IMR-90 (cell line): ENCODE results near the gene PCYOX1L. TPM values are rescaled to one million over a fixed set of nuclear protein-coding genes. Genes with fewer than 3 reads are reported as not detected.

ENCODE experiments used
- ATAC-seq: fragments of 200-7000 bp; cut with Tn5 transposase; 2 replicates; pipeline ENCODE4 v1.9.1; 2020; ENCODE audit warnings: low read depth, mild to moderate bottlenecking, moderate library complexity
- BruUV-seq: library from RNA; stranded (reverse); fragments of 400-500 nt; replicated peaks from 2 replicates; lab custom pipeline; 2021; lab: Mats Ljungman, UMichigan
- CTCF ChIA-PET: fragments of 300-600 bp; formaldehyde crosslinking; extraction: SDS; loops from one replicate; lab custom pipeline; 2021; ENCODE audit warnings: antibody characterized with exemption; lab: Yijun Ruan, JAX
- POLR2A ChIA-PET: fragments of 300-600 bp; sonication (Branson Sonifier 250); formaldehyde crosslinking; loops from one replicate; lab custom pipeline; 2022; ENCODE audit warnings: antibody characterized with exemption; ENCODE audit not compliant: unreplicated experiment; lab: Charles Lee
- DNase-seq: peaks from one replicate; pipeline ENCODE4 v3.0.0; 2013
- H2AFZ ChIP-seq: replicated peaks from 2 replicates; pipeline ENCODE3; 2013; ENCODE audit warnings: low read length, mild to moderate bottlenecking; ENCODE audit not compliant: poor library complexity
- H2AK5ac ChIP-seq: 2 replicates; pipeline ENCODE4 v1.6.1; 2013; ENCODE audit warnings: low read depth, low read length, inconsistent platforms
- H2AK9ac ChIP-seq: replicated peaks from 2 replicates; pipeline ENCODE3; 2013; ENCODE audit warnings: mild to moderate bottlenecking, low read depth, low read length, moderate library complexity; ENCODE audit not compliant: poor library complexity
- H2BK120ac ChIP-seq: 2 replicates; pipeline ENCODE4 v1.6.1; 2013; ENCODE audit warnings: low read depth, low read length, inconsistent platforms
- H2BK15ac ChIP-seq: 3 replicates; pipeline ENCODE4 v1.6.1; 2013; ENCODE audit warnings: low read depth, low read length, inconsistent platforms
- H2BK20ac ChIP-seq: 2 replicates; pipeline ENCODE4 v1.6.1; 2013; ENCODE audit warnings: low read depth, mild to moderate bottlenecking, inconsistent platforms, low read length, moderate library complexity
- H2BK5ac ChIP-seq: 2 replicates; pipeline ENCODE4 v1.6.1; 2013; ENCODE audit warnings: mild to moderate bottlenecking, low read depth, low read length, inconsistent platforms; ENCODE audit not compliant: poor library complexity, severe bottlenecking
- H3K14ac ChIP-seq: replicated peaks from 2 replicates; pipeline ENCODE4 v1.6.1; 2013; ENCODE audit warnings: low read depth, low read length, inconsistent platforms
- H3K18ac ChIP-seq: 2 replicates; pipeline ENCODE4 v1.6.1; 2013; ENCODE audit warnings: low read depth, low read length, control low read depth
- H3K23ac ChIP-seq: 2 replicates; pipeline ENCODE4 v1.6.1; 2013; ENCODE audit warnings: low read depth, low read length, inconsistent platforms
- H3K27ac ChIP-seq: 2 replicates; pipeline ENCODE4 v1.5.1; 2013; ENCODE audit warnings: mild to moderate bottlenecking, control low read depth, low read length; ENCODE audit not compliant: insufficient read depth
- H3K27me3 ChIP-seq: 2 replicates; pipeline ENCODE4 v1.6.1; 2013; ENCODE audit warnings: low read length; ENCODE audit not compliant: control insufficient read depth, insufficient read depth
- H3K36me3 ChIP-seq: 2 replicates; pipeline ENCODE4 v1.6.1; 2013; ENCODE audit warnings: low read length, mixed read lengths; ENCODE audit not compliant: control insufficient read depth, insufficient read depth
- H3K4ac ChIP-seq: 2 replicates; pipeline ENCODE4 v1.6.1; 2013; ENCODE audit warnings: low read depth, low read length, inconsistent platforms
- H3K4me1 ChIP-seq: 2 replicates; pipeline ENCODE4 v1.6.1; 2013; ENCODE audit warnings: low read length, mixed read lengths; ENCODE audit not compliant: control insufficient read depth, insufficient read depth
- H3K4me2 ChIP-seq: 2 replicates; pipeline ENCODE4 v1.6.1; 2013; ENCODE audit warnings: low read depth, mild to moderate bottlenecking, control low read depth, low read length, moderate library complexity
- H3K4me3 ChIP-seq: 2 replicates; pipeline ENCODE4 v1.5.1; 2013; ENCODE audit warnings: low read depth, mild to moderate bottlenecking, control low read depth, low read length, moderate library complexity; ENCODE audit not compliant: insufficient read depth
- H3K56ac ChIP-seq: 2 replicates; pipeline ENCODE4 v1.6.1; 2013; ENCODE audit warnings: low read length, inconsistent platforms; ENCODE audit not compliant: insufficient read depth; ENCODE audit errors: extremely low read depth
- H3K79me1 ChIP-seq, 2 experiments: 2 replicates each; pipeline ENCODE4 v1.6.1; 2013; ENCODE audit warnings: low read length in 2 of 2, inconsistent platforms in 1 of 2, low read depth in 1 of 2
- H3K9ac ChIP-seq: 2 replicates; pipeline ENCODE4 v1.6.1; 2013; ENCODE audit warnings: low read depth, low read length, control low read depth
- H3K9me1 ChIP-seq: 2 replicates; pipeline ENCODE4 v1.6.1; 2013; ENCODE audit warnings: low read length, inconsistent platforms; ENCODE audit not compliant: insufficient read depth
- H3K9me3 ChIP-seq: 2 replicates; pipeline ENCODE4 v1.6.1; 2013; ENCODE audit warnings: low read length; ENCODE audit not compliant: control insufficient read depth, insufficient read depth
- H4K20me1 ChIP-seq: 2 replicates; pipeline ENCODE4 v1.6.1; 2013; ENCODE audit warnings: low read length, inconsistent platforms; ENCODE audit not compliant: insufficient read depth
- H4K5ac ChIP-seq: 2 replicates; pipeline ENCODE4 v1.6.1; 2013; ENCODE audit warnings: mild to moderate bottlenecking, low read depth, low read length, control low read depth
- H4K8ac ChIP-seq, 2 experiments: 2 replicates each; pipeline ENCODE4 v1.6.1; 2013; ENCODE audit warnings: low read depth in 2 of 2, low read length in 2 of 2, control low read depth in 1 of 2, inconsistent platforms in 1 of 2
- H4K91ac ChIP-seq: 2 replicates; pipeline ENCODE4 v1.6.1; 2013; ENCODE audit warnings: low read depth, low read length, inconsistent platforms; ENCODE audit not compliant: insufficient read depth
- BHLHE40 ChIP-seq: fragments of 150-350 bp; IDR thresholded peaks from 2 replicates; pipeline ENCODE4 v1.6.1; 2016; ENCODE audit warnings: mild to moderate bottlenecking, low read depth, low read length
- CHD1 ChIP-seq: IDR thresholded peaks from 2 replicates; pipeline ENCODE4 v1.6.1; 2012; ENCODE audit warnings: low read depth, low read length, improper control_type of control experiment
- CTCF ChIP-seq: conservative IDR thresholded peaks from 2 replicates; pipeline ENCODE4 v1.5.1; 2012; ENCODE audit warnings: mild to moderate bottlenecking, low read depth, low read length, improper control_type of control experiment
- FOS ChIP-seq: fragments of 150-350 bp; IDR thresholded peaks from 2 replicates; pipeline ENCODE4 v1.6.1; 2016; ENCODE audit warnings: low read depth, low read length
- MAFK ChIP-seq: IDR thresholded peaks from 2 replicates; pipeline ENCODE4 v1.6.1; 2012; ENCODE audit warnings: low read depth, low read length, improper control_type of control experiment
- MAZ ChIP-seq: IDR thresholded peaks from 2 replicates; pipeline ENCODE4 v1.6.1; 2012; ENCODE audit warnings: low read depth, mild to moderate bottlenecking, low read length, improper control_type of control experiment, moderate library complexity, borderline replicate concordance
- MXI1 ChIP-seq: IDR thresholded peaks from 2 replicates; pipeline ENCODE4 v1.6.1; 2012; ENCODE audit warnings: low read depth, mild to moderate bottlenecking, low read length, moderate library complexity, borderline replicate concordance
- NFE2L2 ChIP-seq: fragments of 150-350 bp; IDR thresholded peaks from 2 replicates; pipeline ENCODE4 v1.6.1; 2016; ENCODE audit warnings: low read depth, mild to moderate bottlenecking, low read length
- POLR2A ChIP-seq: IDR thresholded peaks from 2 replicates; pipeline ENCODE4 v1.6.1; 2012; ENCODE audit warnings: mild to moderate bottlenecking, low read depth, low read length
- RAD21 ChIP-seq: IDR thresholded peaks from 2 replicates; pipeline ENCODE4 v1.6.1; 2012; ENCODE audit warnings: low read length, improper control_type of control experiment
- RCOR1 ChIP-seq: IDR thresholded peaks from 2 replicates; pipeline ENCODE4 v1.6.1; 2012; ENCODE audit warnings: mild to moderate bottlenecking, low read length, improper control_type of control experiment; ENCODE audit not compliant: insufficient replicate concordance
- RFX5 ChIP-seq: IDR thresholded peaks from 2 replicates; pipeline ENCODE4 v1.8.0; 2012; ENCODE audit warnings: low read depth, mild to moderate bottlenecking, low read length, moderate library complexity
- SMC3 ChIP-seq: fragments of 150-350 bp; IDR thresholded peaks from 2 replicates; pipeline ENCODE4 v1.6.1; 2016; ENCODE audit warnings: low read depth, mild to moderate bottlenecking, antibody characterized with exemption, low read length, moderate library complexity
- USF2 ChIP-seq: fragments of 150-350 bp; IDR thresholded peaks from 2 replicates; pipeline ENCODE4 v1.6.1; 2017; ENCODE audit warnings: mild to moderate bottlenecking, antibody characterized with exemption, low read length, low read depth
- WGBS, 2 experiments: methylation state at CpG; one replicate each; pipeline versions ENCODE4 v1.1.5 to v1.1.7; 2013; ENCODE audit warnings: missing lambda C conversion rate in 2 of 2; ENCODE audit not compliant: insufficient read length in 1 of 2; ENCODE audit errors: extremely low coverage in 2 of 2; 5-methylcytosine and 5-hydroxymethylcytosine counted together
- dilution Hi-C: fragments of 300-500 bp; cut with HindIII; formaldehyde crosslinking; loops from one replicate; pipeline ENCODE4 v1.14.3; 2018; ENCODE audit warnings: low sequenced_read_pairs; ENCODE audit not compliant: unreplicated experiment
- in situ Hi-C: fragments of 300-500 bp; cut with MboI; formaldehyde crosslinking; loops from 3 replicates; pipeline ENCODE4 v1.14.3; 2019; ENCODE audit warnings: low sequenced_read_pairs, inconsistent platforms, mixed read lengths
- intact Hi-C: fragments of 100-400 bp; cut with micrococcal nuclease; formaldehyde crosslinking; loops from 2 replicates; pipeline ENCODE4 v1.10.0; 2022
- polyA plus RNA-seq, 3 experiments: library from polyadenylated mRNA; depleted of rRNA; stranded (reverse); fragments of >200 nt; gene quantifications; 2 replicates each; pipeline ENCODE4 v1.2.3, GENCODE V29; 2012; ENCODE audit warnings: low replicate concordance in 1 of 3
- total RNA-seq: library from RNA; depleted of rRNA; stranded (reverse); fragments of >200 nt; gene quantifications from 2 replicates; pipeline ENCODE4 v1.2.3, GENCODE V29; 2012
- TF ChIP-seq, protein P1 (sequence below): fragments of 150-350 bp; IDR thresholded peaks from 2 replicates; pipeline ENCODE4 v1.6.1; 2016; ENCODE audit warnings: low read depth, mild to moderate bottlenecking, low read length, moderate library complexity, borderline replicate concordance

Gene PCYOX1L
- total and polyA plus RNA-seq, 2 of the 4 experiments (the other 2 are of a cell fraction), result 7.0 to 14.3 TPM

GRCh38 chr5:149365418-149365817, 7.6 kb downstream of the PCYOX1L start:
- H4K8ac ChIP-seq, result no peak overlapping the region
- dilution Hi-C loops (no loop called here), in situ Hi-C loops (no loop called here), intact Hi-C loops (loop anchor here (5.0 kb wide), 2 partner anchors 197 to 252 kb away; no protein-coding TSS in a partner anchor)
- no peak overlapping the region for H3K4ac ChIP-seq
- H3K4me3 ChIP-seq, result no peak overlapping the region
- H3K4me2 ChIP-seq, result no peak overlapping the region
- no peak overlapping the region for H3K23ac ChIP-seq
- DNase-seq, result no peak
- 0 out of 2 replicates have a peak, but pooled peaks cover 2% of the 10 kb centered on the region for H3K4me1 ChIP-seq
- no peaks in the 10 kb centered on the region for H3K27me3 ChIP-seq
- H2AFZ ChIP-seq, result no peak overlapping the region
- H4K5ac ChIP-seq, result no peak overlapping the region
- no peak overlapping the region for H3K27ac ChIP-seq
- H4K91ac ChIP-seq, result no peak overlapping the region
- no peak overlapping the region for H2BK20ac ChIP-seq
- ChIA-PET POLR2A (no interaction called here), CTCF (no interaction called here)
- no peaks in the 10 kb centered on the region for H3K9me3 ChIP-seq
- no peak overlapping the region for H2BK120ac ChIP-seq
- H3K9me1 ChIP-seq, result no peaks in the 10 kb centered on the region; the same call in 1 of the 2 replicates
- no peak overlapping the region for H2AK5ac ChIP-seq
- no peak overlapping the region for H2BK15ac ChIP-seq
- TF ChIP-seq RAD21 (no peak), MAFK (no peak), RCOR1 (no peak), FOS (no peak), SMC3 (no peak), CHD1 (no peak), MAZ (no peak), BHLHE40 (no peak), CTCF (no peak), RFX5 (no peak), NFE2L2 (no peak), USF2 (no peak), MXI1 (no peak), POLR2A (no peak)
- TF ChIP-seq, protein P1, sequence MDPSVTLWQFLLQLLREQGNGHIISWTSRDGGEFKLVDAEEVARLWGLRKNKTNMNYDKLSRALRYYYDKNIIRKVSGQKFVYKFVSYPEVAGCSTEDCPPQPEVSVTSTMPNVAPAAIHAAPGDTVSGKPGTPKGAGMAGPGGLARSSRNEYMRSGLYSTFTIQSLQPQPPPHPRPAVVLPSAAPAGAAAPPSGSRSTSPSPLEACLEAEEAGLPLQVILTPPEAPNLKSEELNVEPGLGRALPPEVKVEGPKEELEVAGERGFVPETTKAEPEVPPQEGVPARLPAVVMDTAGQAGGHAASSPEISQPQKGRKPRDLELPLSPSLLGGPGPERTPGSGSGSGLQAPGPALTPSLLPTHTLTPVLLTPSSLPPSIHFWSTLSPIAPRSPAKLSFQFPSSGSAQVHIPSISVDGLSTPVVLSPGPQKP, result no peak
- H3K9ac ChIP-seq, result no peak overlapping the region
- no peak overlapping the region for H3K18ac ChIP-seq
- no peak overlapping the region for H3K56ac ChIP-seq
- no peak for ATAC-seq
- H3K36me3 ChIP-seq, result no peaks in the 10 kb centered on the region
- peak overlapping the region; percentile 53 for H2AK9ac ChIP-seq
- WGBS, 2 experiments, result 78% methylated on average over 3 of the region's 6 CpGs; no CpG with 5 or more reads in 1 of the 2 experiments
- H3K14ac ChIP-seq, result no peak overlapping the region
- no peaks in the 10 kb centered on the region for H4K20me1 ChIP-seq
- no TSS peak for BruUV-seq
- H3K79me1 ChIP-seq, result no peaks in the 10 kb centered on the region; a peak in 1 of 4 replicates
- no peak overlapping the region for H2BK5ac ChIP-seq
